ENCODE results near the gene GRM3.

DNA sequence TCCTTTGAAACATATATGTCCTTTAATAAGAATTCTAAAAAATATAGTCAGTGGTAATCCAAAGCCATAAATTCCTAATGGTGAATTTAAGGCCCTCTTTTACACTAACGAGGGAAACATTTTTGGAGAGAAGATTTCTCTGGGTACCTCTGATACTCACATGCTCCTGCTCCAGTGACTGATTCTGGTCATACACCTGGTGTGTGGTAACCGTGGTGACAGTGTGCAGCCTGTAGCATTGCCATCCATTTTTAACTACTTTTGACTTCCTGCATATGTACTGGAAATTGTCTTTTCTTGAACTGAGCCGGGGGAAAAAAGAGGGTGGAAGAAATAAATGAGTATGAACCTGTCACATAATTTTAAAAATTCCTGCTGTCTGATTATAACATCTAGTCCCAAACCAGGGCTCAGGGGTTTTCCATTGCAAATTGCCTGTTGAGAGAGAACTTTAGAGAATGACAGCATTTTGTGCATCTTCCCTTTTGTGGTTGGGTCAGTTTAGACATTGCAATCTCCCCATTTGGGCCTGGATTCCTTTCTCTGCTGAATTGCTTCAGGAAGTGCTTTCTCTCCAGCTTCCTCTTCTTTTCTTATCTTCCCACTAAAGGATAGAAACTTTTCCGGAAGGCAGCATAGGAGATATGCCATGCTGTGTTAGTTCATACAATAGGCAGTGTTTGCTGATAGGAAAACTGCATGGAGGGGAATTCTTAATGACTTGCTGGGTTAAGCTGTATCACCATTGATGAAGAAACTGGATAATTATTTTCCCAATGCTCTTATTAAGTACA lies 125.5 kb downstream of the GRM3 start:
- no peak for TF ChIP-seq POLR2AphosphoS5 (IDR thresholded peaks at IDR 0.05; ENCODE audit: low read depth, low read length)
- TF ChIP-seq POLR2A (IDR thresholded peaks at IDR 0.05; ENCODE audit: low read depth, low read length) = no peak
- TF ChIP-seq TAF1 (IDR thresholded peaks at IDR 0.05; ENCODE audit: borderline replicate concordance, low read depth, low read length) = no peak

Data from GM12892 (cell line).